Measurements from ENCODE around the gene BMP7.

GRCh38 chr20:57207251-57207650, 59.2 kb downstream of the BMP7 start:
- TF ChIP-seq CTCF (conservative IDR thresholded peaks at IDR 0.05; ENCODE audit: low read depth, low read length) (no peak), EZH2 (IDR thresholded peaks at IDR 0.05; ENCODE audit: borderline replicate concordance, low read depth, low read length, poor library complexity, severe bottlenecking) (no peak)

Data from A673 (cell line).